Measurements from ENCODE around the gene BSCL2. TPM values are rescaled to one million over a fixed set of nuclear protein-coding genes. Genes with fewer than 3 reads are reported as not detected.

BSCL2 gene
- total and polyA plus RNA-seq, 2 of the 13 experiments (the other 11 are each of a cell fraction or from before 2014, with no cell fraction given) = 19.5 to 21.1 TPM

GRCh38 chr11:62755086-62755615, 47.9 kb upstream of the BSCL2 start:
- Histone ChIP-seq H3K9me3 (ENCODE audit: low read length) (no peaks in the 10 kb centered on the region), H2AFZ (ENCODE audit: low read length) (peak overlapping the region; percentile 67), H3K27ac (ENCODE audit: extremely low read length, insufficient read depth, low read length) (no peak overlapping the region), H3K27me3 (ENCODE audit: control insufficient read depth in 1 of 2, insufficient read depth in 2 of 2, low read length in 2 of 2) (no peaks in the 10 kb centered on the region), H3K4me1 (ENCODE audit: insufficient read depth, low read length) (peaks cover 36% of the 10 kb centered on the region), H3K36me3 (replicated peaks in 1 of 2; ENCODE audit: control insufficient read depth in 1 of 2, insufficient read depth in 2 of 2, low read length in 2 of 2) (peaks cover 6 to 8% of the 10 kb centered on the region in 2 experiments; a peak in 3 of 5 replicates), H3K4me2 (ENCODE audit: low read depth, low read length) (peak overlapping the region; percentile 76), H4K20me1 (ENCODE audit: insufficient read depth, low read length) (no peaks in the 10 kb centered on the region), H3K4me3 (replicated peaks in 1 of 3; ENCODE audit: insufficient read depth in 1 of 3, low read depth in 2 of 3, low read length in 3 of 3) (peak overlapping the region in 1 of 3 experiments; percentile 86; a peak in 2 of 6 replicates), H3K9ac (ENCODE audit: insufficient read depth, low read depth, low read length) (0 out of 2 replicates have a peak overlapping the region, but pooled peaks have one; percentile 2), H3K79me2 (ENCODE audit: insufficient read depth, low read length) (no peaks in the 10 kb centered on the region)
- in situ Hi-C loops (cut with HindIII; ENCODE audit: extremely low pct_ligation_motif_present, low pct_unique_long_range_greater_than_20kb) = no loop called here
- peak; percentile 10; the same call in 1 of the 3 replicates for ATAC-seq
- ChIA-PET POLR2A (interaction anchor here (1.7 to 4.4 kb wide), 6 partner anchors 15 to 164 kb away, joined by 16 to 129 read pairs (median 44); partner anchors contain the start of genes HNRNPUL2, SLC3A2, STX5 and TAF6L), CTCF (ENCODE audit: low intra/inter-chr PET ratio, low total read pairs) (no interaction called here)
- DNase-seq (ENCODE audit: low spot score) = peak; percentile 37
- WGBS (ENCODE audit: low lambda C conversion rate) = 23% methylated on average over 10 of the region's 10 CpGs
- FAIRE-seq = no peak
- intact Hi-C loops (cut with micrococcal nuclease; ENCODE audit: unreplicated experiment) = no loop called here
- no TSS peak for BruUV-seq (replicated peaks)
- TF ChIP-seq ZFP37 (CRISPR knock-in tag; IDR thresholded peaks at IDR 0.05; ENCODE audit: borderline replicate concordance) (no peak), POLR2G (IDR thresholded peaks at IDR 0.05; ENCODE audit: low read depth, low read length) (no peak), HNF4G (IDR thresholded peaks at IDR 0.05; ENCODE audit: borderline replicate concordance, low read depth, low read length) (no peak), HNF4G (CRISPR knock-in tag; IDR thresholded peaks at IDR 0.05; ENCODE audit: borderline replicate concordance, low read depth) (0 out of 2 replicates have a peak, but pooled peaks have one; percentile 5), ZNF800 (CRISPR knock-in tag; IDR thresholded peaks at IDR 0.05) (no peak), ZNF780A (CRISPR knock-in tag; IDR thresholded peaks at IDR 0.05) (no peak), ZBTB37 (CRISPR knock-in tag; IDR thresholded peaks at IDR 0.05) (no peak)

All from HepG2 (cell line).